Liver (tissue), 3 donors: ENCODE data around the gene HOXA3.

Experiments
- CTCF ChIP-seq: fragments of 150-350 bp; IDR thresholded peaks from 2 replicates; pipeline ENCODE4 v1.5.1; 2017; ENCODE audit warnings: improper control_type of control experiment, low read depth, low read length; ENCODE audit not compliant: missing input control
- MAX ChIP-seq: IDR thresholded peaks from 2 replicates; pipeline ENCODE4 v1.6.1; 2016; ENCODE audit warnings: antibody characterized with exemption
- NR2F2 ChIP-seq: IDR thresholded peaks from 2 replicates; pipeline ENCODE4 v1.6.1; 2016; ENCODE audit warnings: antibody characterized with exemption
- ZBTB33 ChIP-seq: IDR thresholded peaks from 2 replicates; pipeline ENCODE4 v1.6.1; 2016; ENCODE audit warnings: antibody characterized with exemption
- donor health status: healthy.
- donor health status: healthy.

- no peak for TF ChIP-seq CTCF
- no peak for TF ChIP-seq NR2F2
- TF ChIP-seq MAX, result no peak
- no peak for TF ChIP-seq ZBTB33
These were observed 25.5 kb upstream of the HOXA3 start for GRCh38 chr7:27177795-27178320.
